Ishikawa (cell line): Measurements from ENCODE around the gene TANC1.

Experiments
- CEBPB ChIP-seq: IDR thresholded peaks from 2 replicates; pipeline ENCODE4 v1.6.1; 2012
- CREB1 ChIP-seq: IDR thresholded peaks from 2 replicates; pipeline ENCODE4 v1.6.1; 2012; ENCODE audit warnings: low read depth
- EGR1 ChIP-seq: IDR thresholded peaks from 2 replicates; pipeline ENCODE4 v1.6.1; 2012
- EP300 ChIP-seq: IDR thresholded peaks from 2 replicates; pipeline ENCODE4 v1.6.1; 2012; ENCODE audit warnings: borderline replicate concordance
- FOXM1 ChIP-seq: IDR thresholded peaks from 2 replicates; pipeline ENCODE4 v1.6.1; 2012; ENCODE audit warnings: low read depth, borderline replicate concordance
- NFIC ChIP-seq: IDR thresholded peaks from 2 replicates; pipeline ENCODE4 v1.6.1; 2012
- RAD21 ChIP-seq: IDR thresholded peaks from 2 replicates; pipeline ENCODE4 v1.6.1; 2012; ENCODE audit warnings: low read depth
- TAF1 ChIP-seq: IDR thresholded peaks from 2 replicates; pipeline ENCODE4 v1.6.1; 2012; ENCODE audit warnings: low read depth, mild to moderate bottlenecking
- TCF12 ChIP-seq: IDR thresholded peaks from 2 replicates; pipeline ENCODE4 v1.6.1; 2012; ENCODE audit warnings: low read depth
- TEAD4 ChIP-seq: IDR thresholded peaks from 2 replicates; pipeline ENCODE4 v1.6.1; 2012
- YY1 ChIP-seq: IDR thresholded peaks from 2 replicates; pipeline ENCODE4 v1.6.1; 2012; ENCODE audit warnings: low read depth
- ZBTB7A ChIP-seq: IDR thresholded peaks from 2 replicates; pipeline ENCODE4 v1.6.1; 2012; ENCODE audit warnings: low read depth
- TF ChIP-seq, protein P1 (sequence below): IDR thresholded peaks from 2 replicates; pipeline ENCODE4 v1.6.1; 2012; ENCODE audit warnings: low read depth, mild to moderate bottlenecking
- TF ChIP-seq, protein P2 (sequence below): IDR thresholded peaks from 2 replicates; pipeline ENCODE4 v1.6.1; 2012
- TF ChIP-seq, protein P3 (sequence below): IDR thresholded peaks from 2 replicates; pipeline ENCODE4 v1.6.1; 2012

Gene TANC1

DNA sequence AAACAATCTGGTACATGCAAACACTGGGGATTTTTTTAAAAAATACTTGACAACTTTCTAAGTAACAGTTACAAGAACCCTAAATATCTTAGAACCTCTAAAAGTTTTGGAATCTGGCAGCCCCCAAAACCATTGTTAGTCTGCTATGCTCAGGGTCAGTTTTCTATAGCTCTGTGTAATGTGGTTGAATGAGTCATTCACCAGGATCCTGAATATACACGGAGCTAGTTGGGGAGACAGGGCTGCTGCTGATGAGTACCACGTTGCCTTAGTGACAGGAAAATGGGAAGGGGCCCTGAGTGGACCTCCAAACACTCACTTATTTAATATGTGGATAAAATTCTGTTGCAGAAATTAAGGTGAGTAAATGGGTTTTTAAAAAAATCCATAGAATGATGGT, 36.9 kb upstream of the TANC1 start:
- TF ChIP-seq, protein P1, sequence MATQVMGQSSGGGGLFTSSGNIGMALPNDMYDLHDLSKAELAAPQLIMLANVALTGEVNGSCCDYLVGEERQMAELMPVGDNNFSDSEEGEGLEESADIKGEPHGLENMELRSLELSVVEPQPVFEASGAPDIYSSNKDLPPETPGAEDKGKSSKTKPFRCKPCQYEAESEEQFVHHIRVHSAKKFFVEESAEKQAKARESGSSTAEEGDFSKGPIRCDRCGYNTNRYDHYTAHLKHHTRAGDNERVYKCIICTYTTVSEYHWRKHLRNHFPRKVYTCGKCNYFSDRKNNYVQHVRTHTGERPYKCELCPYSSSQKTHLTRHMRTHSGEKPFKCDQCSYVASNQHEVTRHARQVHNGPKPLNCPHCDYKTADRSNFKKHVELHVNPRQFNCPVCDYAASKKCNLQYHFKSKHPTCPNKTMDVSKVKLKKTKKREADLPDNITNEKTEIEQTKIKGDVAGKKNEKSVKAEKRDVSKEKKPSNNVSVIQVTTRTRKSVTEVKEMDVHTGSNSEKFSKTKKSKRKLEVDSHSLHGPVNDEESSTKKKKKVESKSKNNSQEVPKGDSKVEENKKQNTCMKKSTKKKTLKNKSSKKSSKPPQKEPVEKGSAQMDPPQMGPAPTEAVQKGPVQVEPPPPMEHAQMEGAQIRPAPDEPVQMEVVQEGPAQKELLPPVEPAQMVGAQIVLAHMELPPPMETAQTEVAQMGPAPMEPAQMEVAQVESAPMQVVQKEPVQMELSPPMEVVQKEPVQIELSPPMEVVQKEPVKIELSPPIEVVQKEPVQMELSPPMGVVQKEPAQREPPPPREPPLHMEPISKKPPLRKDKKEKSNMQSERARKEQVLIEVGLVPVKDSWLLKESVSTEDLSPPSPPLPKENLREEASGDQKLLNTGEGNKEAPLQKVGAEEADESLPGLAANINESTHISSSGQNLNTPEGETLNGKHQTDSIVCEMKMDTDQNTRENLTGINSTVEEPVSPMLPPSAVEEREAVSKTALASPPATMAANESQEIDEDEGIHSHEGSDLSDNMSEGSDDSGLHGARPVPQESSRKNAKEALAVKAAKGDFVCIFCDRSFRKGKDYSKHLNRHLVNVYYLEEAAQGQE, result no peak
- TF ChIP-seq ZBTB7A, result no peak
- TF ChIP-seq EGR1, result no peak
- TF ChIP-seq, protein P2, sequence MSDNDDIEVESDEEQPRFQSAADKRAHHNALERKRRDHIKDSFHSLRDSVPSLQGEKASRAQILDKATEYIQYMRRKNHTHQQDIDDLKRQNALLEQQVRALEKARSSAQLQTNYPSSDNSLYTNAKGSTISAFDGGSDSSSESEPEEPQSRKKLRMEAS, result no peak
- no peak for TF ChIP-seq CEBPB
- no peak for TF ChIP-seq TEAD4
- no peak for TF ChIP-seq NFIC
- no peak for TF ChIP-seq EP300
- TF ChIP-seq FOXM1, result no peak
- TF ChIP-seq TAF1, result no peak
- TF ChIP-seq, protein P3, sequence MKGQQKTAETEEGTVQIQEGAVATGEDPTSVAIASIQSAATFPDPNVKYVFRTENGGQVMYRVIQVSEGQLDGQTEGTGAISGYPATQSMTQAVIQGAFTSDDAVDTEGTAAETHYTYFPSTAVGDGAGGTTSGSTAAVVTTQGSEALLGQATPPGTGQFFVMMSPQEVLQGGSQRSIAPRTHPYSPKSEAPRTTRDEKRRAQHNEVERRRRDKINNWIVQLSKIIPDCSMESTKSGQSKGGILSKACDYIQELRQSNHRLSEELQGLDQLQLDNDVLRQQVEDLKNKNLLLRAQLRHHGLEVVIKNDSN, result no peak
- no peak for TF ChIP-seq TCF12
- no peak for TF ChIP-seq YY1
- TF ChIP-seq RAD21, result no peak
- no peak for TF ChIP-seq CREB1

DNA sequence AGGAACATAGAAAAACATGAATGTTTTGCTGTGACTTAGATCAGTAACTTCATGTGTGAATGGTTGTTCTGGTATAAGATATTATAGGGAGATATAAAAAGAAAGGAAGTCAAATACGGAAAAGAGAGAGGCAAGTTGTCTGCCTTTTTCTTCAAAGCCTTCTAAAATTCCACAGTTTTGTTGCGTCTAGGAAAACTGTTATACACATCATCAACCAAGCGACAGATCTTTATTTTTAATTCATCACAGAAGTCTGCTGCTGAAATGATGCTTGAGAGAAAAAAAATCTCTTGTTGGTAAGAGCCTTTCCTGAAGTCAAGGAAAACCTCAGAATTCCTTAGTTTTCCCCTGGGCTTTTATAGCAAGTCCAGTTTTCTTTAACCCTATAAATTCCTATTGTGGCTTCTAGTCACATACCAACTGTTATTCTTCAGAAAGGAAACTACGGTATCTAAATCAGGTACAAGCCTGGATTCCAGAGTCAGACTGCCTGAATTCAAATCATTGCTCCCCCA, 36.3 kb upstream of the TANC1 start:
- no peak for TF ChIP-seq ZBTB7A
- no peak for TF ChIP-seq RAD21
- TF ChIP-seq TEAD4, result no peak
- no peak for TF ChIP-seq EGR1
- TF ChIP-seq, protein P2, result no peak
- no peak for TF ChIP-seq EP300
- no peak for TF ChIP-seq TCF12

DNA sequence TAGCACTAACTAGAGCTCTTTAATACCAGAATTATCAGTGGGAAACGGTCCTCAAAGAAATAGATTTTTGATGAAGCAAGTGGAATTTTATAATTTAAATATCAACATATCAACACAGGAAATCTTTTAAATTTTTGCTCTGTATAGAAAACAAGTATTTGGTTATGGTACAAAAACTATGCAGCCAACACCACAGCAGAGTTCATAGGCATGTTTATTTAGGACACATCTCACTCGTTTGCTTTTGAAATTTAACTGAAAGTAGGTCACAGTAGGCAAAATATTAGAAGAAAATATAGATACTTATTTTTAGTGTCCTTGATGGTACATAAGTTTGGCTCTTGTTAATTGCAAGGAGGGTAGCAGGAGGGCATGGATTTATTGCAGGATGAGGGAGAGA, 34.3 kb upstream of the TANC1 start:
- TF ChIP-seq FOXM1, result no peak
- no peak for TF ChIP-seq EGR1
- TF ChIP-seq, protein P3, result no peak
- no peak for TF ChIP-seq RAD21
- no peak for TF ChIP-seq TEAD4
- no peak for TF ChIP-seq CEBPB
- TF ChIP-seq CREB1, result no peak
- no peak for TF ChIP-seq EP300
- no peak for TF ChIP-seq TCF12

DNA sequence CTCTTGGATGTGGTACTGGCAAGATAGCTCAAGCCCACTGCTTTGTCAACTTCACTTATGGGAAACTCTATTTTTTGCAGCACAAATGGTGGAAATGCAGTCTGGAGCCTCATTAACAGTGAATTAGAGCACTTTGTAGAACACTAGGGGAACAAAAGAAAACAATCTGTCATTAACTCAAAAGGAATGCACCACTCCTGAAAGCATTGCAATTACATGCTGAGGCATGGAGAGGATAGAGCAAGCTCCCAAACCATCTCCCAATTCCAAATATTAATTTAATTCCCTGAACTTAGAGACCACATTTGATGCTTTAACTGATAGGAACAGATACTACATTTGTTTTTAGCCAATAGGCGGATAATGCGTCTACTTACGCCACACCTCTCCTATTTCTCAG, 32.8 kb upstream of the TANC1 start:
- TF ChIP-seq TCF12 (no peak), NFIC (no peak), TEAD4 (no peak)

DNA sequence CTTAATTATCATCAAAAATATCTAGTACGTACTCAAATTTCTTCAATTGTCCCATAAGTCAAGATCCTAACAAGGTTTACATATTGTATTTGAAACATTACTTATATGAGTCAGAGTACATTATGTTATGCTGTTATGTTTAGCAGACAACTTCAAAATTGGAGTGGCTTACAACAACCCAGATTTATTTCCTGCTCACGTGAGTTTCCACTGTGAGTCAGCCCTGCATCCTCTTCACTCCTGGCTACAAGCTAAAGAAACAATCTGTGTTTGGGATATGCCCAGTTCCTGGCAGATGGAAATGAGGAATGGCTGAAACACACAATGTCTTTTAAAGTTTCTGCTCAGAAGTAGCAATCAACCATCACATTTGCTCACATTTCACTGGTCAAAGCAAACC, 31.5 kb upstream of the TANC1 start:
- TF ChIP-seq FOXM1, result no peak
- TF ChIP-seq, protein P3, result no peak
- TF ChIP-seq TCF12, result no peak
- TF ChIP-seq YY1, result no peak
- TF ChIP-seq, protein P2, result no peak
- TF ChIP-seq, protein P1, result no peak
- TF ChIP-seq ZBTB7A, result no peak
- TF ChIP-seq EP300, result no peak
- TF ChIP-seq TEAD4, result no peak
- no peak for TF ChIP-seq RAD21
- no peak for TF ChIP-seq TAF1
- TF ChIP-seq CEBPB, result no peak
- no peak for TF ChIP-seq CREB1
- no peak for TF ChIP-seq NFIC
- no peak for TF ChIP-seq EGR1

DNA sequence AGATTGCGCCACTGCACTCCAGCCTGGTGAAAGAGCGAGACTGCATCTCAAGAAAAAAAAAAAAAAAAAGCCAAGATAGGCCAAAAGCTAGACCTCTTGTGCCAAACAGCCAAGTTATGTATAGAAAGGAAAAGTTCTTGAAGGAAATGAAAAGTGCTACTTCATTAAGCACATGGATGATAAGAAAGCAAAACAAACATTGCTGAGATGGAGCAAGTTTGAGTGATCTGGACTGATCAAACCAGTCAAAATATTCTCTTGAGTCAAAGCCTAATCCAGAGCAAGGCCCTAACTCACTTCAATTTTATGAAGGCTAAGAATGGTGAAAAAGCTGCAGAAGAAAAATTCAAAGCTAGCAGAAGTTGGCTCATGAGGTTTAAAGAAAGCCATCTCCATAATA, 28.1 kb upstream of the TANC1 start:
- no peak for TF ChIP-seq CREB1
- no peak for TF ChIP-seq YY1
- no peak for TF ChIP-seq TEAD4
- TF ChIP-seq TAF1, result no peak
- TF ChIP-seq, protein P1, result no peak
- no peak for TF ChIP-seq FOXM1
- TF ChIP-seq CEBPB, result no peak
- no peak for TF ChIP-seq EGR1
- TF ChIP-seq, protein P2, result no peak
- TF ChIP-seq, protein P3, result no peak
- TF ChIP-seq EP300, result no peak
- no peak for TF ChIP-seq ZBTB7A
- no peak for TF ChIP-seq RAD21
- TF ChIP-seq TCF12, result no peak
- TF ChIP-seq NFIC, result no peak
